Prostate gland (tissue), 2 donors: ENCODE data around the gene TMC8. TPM values are rescaled to one million over a fixed set of nuclear protein-coding genes. Genes with fewer than 3 reads are reported as not detected.
A peak's percentile ranks its signal among the peaks of the same experiment; 100 is the strongest.

Experiments used
- DNase-seq: peaks from one replicate; pipeline ENCODE4 v3.0.0-alpha.2; 2019; ENCODE audit warnings: low spot score
- H3K27ac ChIP-seq, 2 donors: fragments of 200-600 bp; sonication (generic); 2 replicates each; pipeline ENCODE4 v1.5.1; 2017 to 2019
- H3K27me3 ChIP-seq: fragments of 200-600 bp; sonication (generic); replicated peaks from 2 replicates; pipeline ENCODE4 v1.5.1; 2019; ENCODE audit not compliant: insufficient read depth
- H3K36me3 ChIP-seq, 2 donors: fragments of 200-600 bp; sonication (generic); 1 replicate in 1 of 2; 2 replicates in 1 of 2; pipeline versions ENCODE4 v1.5.1 to v1.8.1; 2017 to 2019
- H3K4me1 ChIP-seq: fragments of 200-600 bp; sonication (generic); replicated peaks from 2 replicates; pipeline ENCODE4 v1.5.1; 2019
- H3K4me3 ChIP-seq, 2 donors: fragments of 200-600 bp; sonication (generic); 2 replicates each; pipeline ENCODE4 v1.5.1; 2017 to 2019
- H3K9me3 ChIP-seq: fragments of 200-600 bp; sonication (generic); 2 replicates; pipeline ENCODE4 v1.5.1; 2017
- POLR2A ChIP-seq: fragments of 450-650 bp; IDR thresholded peaks from one replicate; pipeline ENCODE4 v1.6.1; 2016; ENCODE audit warnings: antibody characterized with exemption, mild to moderate bottlenecking
- POLR2AphosphoS5 ChIP-seq: sonication (generic); formaldehyde crosslinking; IDR thresholded peaks from one replicate; pipeline ENCODE4 v1.6.1; 2017; ENCODE audit warnings: antibody characterized with exemption
- WGBS: methylation state at CpG from one replicate; pipeline ENCODE4 v1.1.5; 2018; 5-methylcytosine and 5-hydroxymethylcytosine counted together
- intact Hi-C: fragments of 100-400 bp; cut with DNase I; formaldehyde crosslinking; loops from one replicate; pipeline ENCODE4 v1.14.2; 2022
- total RNA-seq, 2 donors: library from RNA; depleted of rRNA; stranded (reverse); fragments of >200 nt; gene quantifications; one replicate each; pipeline ENCODE4 v1.1.0, GENCODE V29; 2016
- TF ChIP-seq, protein P1 (sequence below), 4 experiments: fragments of 200-600 bp in 2 of 4; fragments of 450-650 bp in 2 of 4; sonication (generic) in 2 of 4; IDR thresholded peaks; 1 replicate in 3 of 4; 2 replicates in 1 of 4; pipeline ENCODE4 v1.5.1; 2016 to 2019; ENCODE audit warnings: antibody characterized with exemption in 4 of 4, mild to moderate bottlenecking in 2 of 4, moderate library complexity in 2 of 4

The TMC8 gene
- total RNA-seq, 2 donors from 2014 or later = 1.2 to 3.3 TPM

DNA sequence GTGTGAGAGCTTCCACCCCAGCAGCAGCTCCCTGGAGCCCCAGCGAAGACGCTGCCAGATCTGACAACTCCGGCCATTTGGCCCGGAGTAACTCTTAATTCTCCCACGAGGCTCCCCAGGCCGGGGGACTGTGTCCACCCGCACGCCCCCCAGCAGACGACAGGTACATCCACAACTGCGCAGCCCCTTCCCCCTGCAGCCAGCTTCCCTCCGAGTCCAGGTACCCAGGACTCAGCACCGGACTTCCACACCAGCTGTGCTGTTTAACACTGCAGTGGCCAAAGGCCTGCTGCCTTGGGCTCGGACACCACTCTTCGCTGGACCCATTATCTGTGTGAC, 45.0 kb downstream of the TMC8 start:
- TF ChIP-seq, protein P1, sequence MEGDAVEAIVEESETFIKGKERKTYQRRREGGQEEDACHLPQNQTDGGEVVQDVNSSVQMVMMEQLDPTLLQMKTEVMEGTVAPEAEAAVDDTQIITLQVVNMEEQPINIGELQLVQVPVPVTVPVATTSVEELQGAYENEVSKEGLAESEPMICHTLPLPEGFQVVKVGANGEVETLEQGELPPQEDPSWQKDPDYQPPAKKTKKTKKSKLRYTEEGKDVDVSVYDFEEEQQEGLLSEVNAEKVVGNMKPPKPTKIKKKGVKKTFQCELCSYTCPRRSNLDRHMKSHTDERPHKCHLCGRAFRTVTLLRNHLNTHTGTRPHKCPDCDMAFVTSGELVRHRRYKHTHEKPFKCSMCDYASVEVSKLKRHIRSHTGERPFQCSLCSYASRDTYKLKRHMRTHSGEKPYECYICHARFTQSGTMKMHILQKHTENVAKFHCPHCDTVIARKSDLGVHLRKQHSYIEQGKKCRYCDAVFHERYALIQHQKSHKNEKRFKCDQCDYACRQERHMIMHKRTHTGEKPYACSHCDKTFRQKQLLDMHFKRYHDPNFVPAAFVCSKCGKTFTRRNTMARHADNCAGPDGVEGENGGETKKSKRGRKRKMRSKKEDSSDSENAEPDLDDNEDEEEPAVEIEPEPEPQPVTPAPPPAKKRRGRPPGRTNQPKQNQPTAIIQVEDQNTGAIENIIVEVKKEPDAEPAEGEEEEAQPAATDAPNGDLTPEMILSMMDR (IDR thresholded peaks at IDR 0.05) = no peak
- no peak for TF ChIP-seq POLR2AphosphoS5
- TF ChIP-seq POLR2A = no peak
- Histone ChIP-seq H3K27me3 (no peaks in the 10 kb centered on the region), H3K27ac (peak overlapping the region; percentile 76 to 95), H3K4me3 (no peak overlapping the region), H3K4me1 (peaks cover 18% of the 10 kb centered on the region), H3K36me3 (peaks cover 0 to 6% of the 10 kb centered on the region in 2 donors), H3K9me3 (no peaks in the 10 kb centered on the region)
- WGBS = 67% methylated on average over 14 of the region's 14 CpGs
- no peak for DNase-seq
- intact Hi-C loops = loop anchor here (10.0 kb wide), 1 partner anchor 131 kb away; no protein-coding TSS in a partner anchor

GRCh38 chr17:78176548-78177025, 46.0 kb downstream of the TMC8 start:
- peaks cover 0 to 5% of the 10 kb centered on the region in 2 donors for H3K36me3 ChIP-seq
- intact Hi-C loops = loop anchor here (2.0 to 10.0 kb wide), 2 partner anchors 64 to 132 kb away; no protein-coding TSS in a partner anchor
- H3K27me3 ChIP-seq = no peaks in the 10 kb centered on the region
- WGBS = 22% methylated on average over 14 of the region's 14 CpGs
- peak overlapping the region in 1 of 2 donors; percentile 23 for H3K27ac ChIP-seq
- TF ChIP-seq POLR2A (no peak), POLR2AphosphoS5 (peak; percentile 43)
- TF ChIP-seq, protein P1 (IDR thresholded peaks at IDR 0.05) = peak; percentile 56 to 93 (median 79)
- no peaks in the 10 kb centered on the region for H3K9me3 ChIP-seq
- DNase-seq = peak; percentile 73
- H3K4me1 ChIP-seq = peaks cover 18% of the 10 kb centered on the region
- no peak overlapping the region for H3K4me3 ChIP-seq

GRCh38 chr17:78179372-78179771, 48.8 kb downstream of the TMC8 start:
- TF ChIP-seq, protein P1 (IDR thresholded peaks at IDR 0.05) = no peak
- TF ChIP-seq POLR2A (no peak), POLR2AphosphoS5 (no peak)
- DNase-seq = no peak
- H3K36me3 ChIP-seq = no peaks in the 10 kb centered on the region
- no peak overlapping the region for H3K4me3 ChIP-seq
- H3K27ac ChIP-seq = peak overlapping the region; percentile 52 to 61
- no peaks in the 10 kb centered on the region for H3K27me3 ChIP-seq
- intact Hi-C loops = loop anchor here (10.0 kb wide), 1 partner anchor 135 kb away; no protein-coding TSS in a partner anchor
- WGBS = 86% methylated on average over 16 of the region's 17 CpGs
- no peaks in the 10 kb centered on the region for H3K9me3 ChIP-seq
- peaks cover 12% of the 10 kb centered on the region for H3K4me1 ChIP-seq

DNA sequence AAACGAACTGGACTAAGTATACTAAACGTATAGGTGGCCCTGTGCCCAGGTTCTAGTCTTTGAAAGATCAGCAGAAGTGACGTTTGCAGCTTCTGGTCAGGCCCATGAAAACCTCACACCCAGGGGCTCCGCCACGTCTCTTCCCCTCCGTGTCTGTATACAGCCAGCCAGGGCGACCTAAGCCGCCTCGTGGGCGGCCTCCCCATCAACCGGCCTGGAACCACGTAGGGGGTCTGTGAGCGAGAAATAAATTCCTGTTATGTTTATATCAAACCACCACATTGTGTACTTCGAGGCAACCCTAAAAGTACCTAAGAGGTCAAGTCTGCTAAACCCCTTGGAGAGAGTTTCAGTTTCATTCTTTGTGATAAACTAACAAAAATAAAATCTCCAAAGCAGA, 49.5 kb downstream of the TMC8 start:
- TF ChIP-seq, protein P1 (IDR thresholded peaks at IDR 0.05) = no peak
- TF ChIP-seq POLR2AphosphoS5 (no peak), POLR2A (no peak)
- Histone ChIP-seq H3K9me3 (no peaks in the 10 kb centered on the region), H3K4me3 (no peak overlapping the region), H3K27ac (peak overlapping the region; percentile 52 to 61), H3K36me3 (no peaks in the 10 kb centered on the region), H3K4me1 (peaks cover 16% of the 10 kb centered on the region), H3K27me3 (no peaks in the 10 kb centered on the region)
- WGBS = 53% methylated on average over 14 of the region's 14 CpGs
- intact Hi-C loops = no loop called here
- no peak for DNase-seq

- H3K27me3 ChIP-seq = no peaks in the 10 kb centered on the region
- H3K4me3 ChIP-seq = no peak overlapping the region
- H3K36me3 ChIP-seq = no peaks in the 10 kb centered on the region
- intact Hi-C loops = no loop called here
- TF ChIP-seq, protein P1 (IDR thresholded peaks at IDR 0.05) = no peak
- no peak for TF ChIP-seq POLR2AphosphoS5
- TF ChIP-seq POLR2A = no peak
- H3K27ac ChIP-seq = peak overlapping the region; percentile 52 to 61
- H3K9me3 ChIP-seq = no peaks in the 10 kb centered on the region
- DNase-seq = no peak
- H3K4me1 ChIP-seq = peaks cover 17% of the 10 kb centered on the region
- 83% methylated on average over 2 of the region's 2 CpGs for WGBS
Observed at GRCh38 chr17:78180508-78180907, 49.9 kb downstream of the TMC8 start.
